ENCODE results near the gene SPOCK1. TPM values are rescaled to one million over a fixed set of nuclear protein-coding genes. Genes with fewer than 3 reads are reported as not detected.

Gene SPOCK1
- total RNA-seq, 1 experiment from 2014 or later, result 10.9 TPM

DNA sequence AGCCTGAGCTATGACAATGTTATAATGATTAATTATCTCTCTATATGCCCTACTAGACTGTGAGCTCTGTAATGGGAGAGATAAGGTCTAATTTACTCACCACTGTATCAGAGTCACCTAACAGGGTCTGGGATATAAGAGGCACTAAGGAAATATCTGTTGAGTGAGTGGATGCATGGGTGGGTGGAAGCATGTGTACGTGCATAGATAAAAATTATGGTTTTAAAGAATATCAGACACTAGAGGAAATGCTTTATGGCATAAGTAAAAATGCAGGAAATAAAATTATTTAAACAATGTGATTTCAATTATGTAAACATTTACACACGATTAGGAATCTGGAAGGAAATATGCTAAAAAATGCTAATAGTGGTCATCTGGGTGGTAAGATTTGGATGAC, 137.8 kb downstream of the SPOCK1 start:
- no peak overlapping the region for H3K4me2 ChIP-seq (ENCODE audit: insufficient read depth, insufficient read length, low read length)
- no peaks in the 10 kb centered on the region for H4K20me1 ChIP-seq (ENCODE audit: control insufficient read depth, insufficient read depth, insufficient read length)
- H4K91ac ChIP-seq (ENCODE audit: insufficient read length, low read depth, low read length), result no peak overlapping the region
- no peak overlapping the region for H2BK5ac ChIP-seq (ENCODE audit: insufficient read length, low read length)
- Mint-ChIP-seq H3K9me3 (no peaks in the 10 kb centered on the region), H3K4me1 (0 out of 4 replicates have a peak, but pooled peaks cover 3% of the 10 kb centered on the region in 2 experiments), H3K27ac (no peak overlapping the region), H3K36me3 (ENCODE audit: insufficient read depth in 1 of 3, low read depth in 3 of 3) (no peaks in the 10 kb centered on the region), H3K4me3 (no peak overlapping the region), H3K27me3 (ENCODE audit: low read depth) (peaks cover 2% of the 10 kb centered on the region)
- H2AK5ac ChIP-seq (ENCODE audit: insufficient read length, low read length), result no peak overlapping the region
- H3K27ac ChIP-seq (ENCODE audit: insufficient read length, low read depth, low read length), result no peak overlapping the region
- no peak overlapping the region for H2AFZ ChIP-seq (ENCODE audit: low read length)
- H3K18ac ChIP-seq (ENCODE audit: insufficient read length, low read depth, low read length), result no peak overlapping the region
- no peak overlapping the region for H3K56ac ChIP-seq (ENCODE audit: insufficient read length, low read depth, low read length)
- no peak overlapping the region for H3K4ac ChIP-seq (ENCODE audit: low read depth, low read length)
- H3K23me2 ChIP-seq (ENCODE audit: insufficient read length, low read depth, low read length, poor library complexity, severe bottlenecking), result no peaks in the 10 kb centered on the region
- no peak overlapping the region for H4K8ac ChIP-seq (replicated peaks; ENCODE audit: insufficient read length, low read depth, low read length)
- no peak overlapping the region for H4K5ac ChIP-seq (ENCODE audit: insufficient read length, low read depth, low read length)
- no peaks in the 10 kb centered on the region for H3K27me3 ChIP-seq (ENCODE audit: insufficient read depth, low read length)
- no peaks in the 10 kb centered on the region for H3K79me1 ChIP-seq (ENCODE audit: insufficient read depth, low read depth, low read length, poor library complexity, severe bottlenecking)
- TF ChIP-seq, protein P1, sequence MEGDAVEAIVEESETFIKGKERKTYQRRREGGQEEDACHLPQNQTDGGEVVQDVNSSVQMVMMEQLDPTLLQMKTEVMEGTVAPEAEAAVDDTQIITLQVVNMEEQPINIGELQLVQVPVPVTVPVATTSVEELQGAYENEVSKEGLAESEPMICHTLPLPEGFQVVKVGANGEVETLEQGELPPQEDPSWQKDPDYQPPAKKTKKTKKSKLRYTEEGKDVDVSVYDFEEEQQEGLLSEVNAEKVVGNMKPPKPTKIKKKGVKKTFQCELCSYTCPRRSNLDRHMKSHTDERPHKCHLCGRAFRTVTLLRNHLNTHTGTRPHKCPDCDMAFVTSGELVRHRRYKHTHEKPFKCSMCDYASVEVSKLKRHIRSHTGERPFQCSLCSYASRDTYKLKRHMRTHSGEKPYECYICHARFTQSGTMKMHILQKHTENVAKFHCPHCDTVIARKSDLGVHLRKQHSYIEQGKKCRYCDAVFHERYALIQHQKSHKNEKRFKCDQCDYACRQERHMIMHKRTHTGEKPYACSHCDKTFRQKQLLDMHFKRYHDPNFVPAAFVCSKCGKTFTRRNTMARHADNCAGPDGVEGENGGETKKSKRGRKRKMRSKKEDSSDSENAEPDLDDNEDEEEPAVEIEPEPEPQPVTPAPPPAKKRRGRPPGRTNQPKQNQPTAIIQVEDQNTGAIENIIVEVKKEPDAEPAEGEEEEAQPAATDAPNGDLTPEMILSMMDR (conservative IDR thresholded peaks at IDR 0.05), result no peak
- H2BK12ac ChIP-seq (ENCODE audit: insufficient read length, low read depth, low read length), result no peak overlapping the region
- no CpG with 5 or more reads among the region's 2 CpGs for WGBS (ENCODE audit: extremely low coverage, insufficient read length, low lambda C conversion rate)
- no peak for DNase-seq
- no peaks in the 10 kb centered on the region for H3K4me1 ChIP-seq (ENCODE audit: insufficient read depth, low read length)
- no peak overlapping the region for H3K9ac ChIP-seq (ENCODE audit: extremely low read depth, insufficient read length, low read length)
- H3K23ac ChIP-seq (ENCODE audit: insufficient read length, low read depth, low read length), result no peak overlapping the region
- H2BK120ac ChIP-seq (ENCODE audit: low read depth, low read length, poor library complexity, severe bottlenecking), result no peak overlapping the region
- no peak overlapping the region for H2BK15ac ChIP-seq (ENCODE audit: low read depth, low read length)
- H3K79me2 ChIP-seq (ENCODE audit: insufficient read depth, low read length), result no peaks in the 10 kb centered on the region
- no peak overlapping the region for H3K14ac ChIP-seq (ENCODE audit: insufficient read depth, low read length)
- H2BK20ac ChIP-seq (ENCODE audit: low read depth, low read length, poor library complexity, severe bottlenecking), result no peak overlapping the region
- no peaks in the 10 kb centered on the region for H3K9me3 ChIP-seq (ENCODE audit: control insufficient read depth, low read depth, low read length)
- H3T11ph ChIP-seq (ENCODE audit: low read length), result no peak overlapping the region

Measured in H9 (cell line).